ENCODE data around the gene PXDC1. TPM values are rescaled to one million over a fixed set of nuclear protein-coding genes. Genes with fewer than 3 reads are reported as not detected.

The PXDC1 gene
- total and polyA plus RNA-seq, 2 experiments from 2014 or later = 1.2 to 1.8 TPM

- TF ChIP-seq ZNF462 (CRISPR knock-in tag; IDR thresholded peaks at IDR 0.05) (no peak), EZH2 (IDR thresholded peaks at IDR 0.05; ENCODE audit: low read depth, unreplicated experiment) (no peak)
Measured at GRCh38 chr6:3745566-3746118, 5.9 kb downstream of the PXDC1 start (continued).

- no peak for DNase-seq (ENCODE audit: low spot score)
- Histone ChIP-seq H3K79me2 (replicated peaks; ENCODE audit: insufficient read depth) (no peaks in the 10 kb centered on the region), H3K27ac (ENCODE audit: low read depth) (no peak overlapping the region), H3K27me3 (ENCODE audit: insufficient read depth) (peaks cover 17% of the 10 kb centered on the region), H3K4me3 (no peak overlapping the region), H3F3A (replicated peaks; ENCODE audit: low read depth) (peaks cover 5% of the 10 kb centered on the region), H2AFZ (no peak overlapping the region), H3K36me3 (ENCODE audit: insufficient read depth) (no peaks in the 10 kb centered on the region), H3K4me1 (ENCODE audit: insufficient read depth) (peaks cover 18% of the 10 kb centered on the region), H3K9me2 (ENCODE audit: insufficient read depth) (no peaks in the 10 kb centered on the region), H4K20me1 (replicated peaks; ENCODE audit: insufficient read depth) (no peaks in the 10 kb centered on the region), H3K4me2 (no peak overlapping the region)
- Mint-ChIP-seq H3K27ac (no peak overlapping the region), H3K27me3 (ENCODE audit: insufficient read depth, low read depth, poor library complexity) (peaks cover 32% of the 10 kb centered on the region), H3K9me3 (no peaks in the 10 kb centered on the region), H3K4me1 (peaks cover 44% of the 10 kb centered on the region), H3K36me3 (ENCODE audit: low read depth) (no peaks in the 10 kb centered on the region), H3K4me3 (no peak overlapping the region)
- ATAC-seq = no peak
- TF ChIP-seq CREB1 (CRISPR knock-in tag; IDR thresholded peaks at IDR 0.05; ENCODE audit: low read depth) = no peak
- no peak for TF ChIP-seq EZH2 (IDR thresholded peaks at IDR 0.05; ENCODE audit: low read depth, unreplicated experiment)
- no peak for TF ChIP-seq ETS1 (IDR thresholded peaks at IDR 0.05)
- no peak for TF ChIP-seq REST (IDR thresholded peaks at IDR 0.05; ENCODE audit: unreplicated experiment)
- no peak for TF ChIP-seq POLR2AphosphoS5 (IDR thresholded peaks at IDR 0.05; ENCODE audit: low read depth)
- TF ChIP-seq ZNF114 (CRISPR knock-in tag; IDR thresholded peaks at IDR 0.05) = no peak
- no peak for TF ChIP-seq STAT1 (IDR thresholded peaks at IDR 0.05; ENCODE audit: unreplicated experiment)
- no peak for TF ChIP-seq EZH2phosphoT487 (IDR thresholded peaks at IDR 0.05; ENCODE audit: unreplicated experiment)
- TF ChIP-seq ZNF331 (CRISPR knock-in tag; IDR thresholded peaks at IDR 0.05; ENCODE audit: low read depth) = no peak
- TF ChIP-seq, protein P1, sequence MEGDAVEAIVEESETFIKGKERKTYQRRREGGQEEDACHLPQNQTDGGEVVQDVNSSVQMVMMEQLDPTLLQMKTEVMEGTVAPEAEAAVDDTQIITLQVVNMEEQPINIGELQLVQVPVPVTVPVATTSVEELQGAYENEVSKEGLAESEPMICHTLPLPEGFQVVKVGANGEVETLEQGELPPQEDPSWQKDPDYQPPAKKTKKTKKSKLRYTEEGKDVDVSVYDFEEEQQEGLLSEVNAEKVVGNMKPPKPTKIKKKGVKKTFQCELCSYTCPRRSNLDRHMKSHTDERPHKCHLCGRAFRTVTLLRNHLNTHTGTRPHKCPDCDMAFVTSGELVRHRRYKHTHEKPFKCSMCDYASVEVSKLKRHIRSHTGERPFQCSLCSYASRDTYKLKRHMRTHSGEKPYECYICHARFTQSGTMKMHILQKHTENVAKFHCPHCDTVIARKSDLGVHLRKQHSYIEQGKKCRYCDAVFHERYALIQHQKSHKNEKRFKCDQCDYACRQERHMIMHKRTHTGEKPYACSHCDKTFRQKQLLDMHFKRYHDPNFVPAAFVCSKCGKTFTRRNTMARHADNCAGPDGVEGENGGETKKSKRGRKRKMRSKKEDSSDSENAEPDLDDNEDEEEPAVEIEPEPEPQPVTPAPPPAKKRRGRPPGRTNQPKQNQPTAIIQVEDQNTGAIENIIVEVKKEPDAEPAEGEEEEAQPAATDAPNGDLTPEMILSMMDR (conservative IDR thresholded peaks at IDR 0.05; ENCODE audit: low read depth in 2 of 2) = no peak
- no peak for TF ChIP-seq JUNB (IDR thresholded peaks at IDR 0.05; ENCODE audit: unreplicated experiment)
Measured at GRCh38 chr6:3744901-3745470, 6.5 kb downstream of the PXDC1 start.
